Vagina (tissue), 2 donors: ENCODE data around the gene FCN1.

ENCODE experiments used
- POLR2A ChIP-seq, 2 donors: fragments of 450-650 bp; IDR thresholded peaks; one replicate each; pipeline ENCODE4 v1.6.1; 2017; ENCODE audit warnings: antibody characterized with exemption in 2 of 2, mild to moderate bottlenecking in 2 of 2, moderate library complexity in 2 of 2
- POLR2AphosphoS5 ChIP-seq, 2 donors: sonication (generic); formaldehyde crosslinking; IDR thresholded peaks; one replicate each; pipeline ENCODE4 v1.9.0; 2017; ENCODE audit warnings: antibody characterized with exemption in 2 of 2, mild to moderate bottlenecking in 2 of 2, low read depth in 1 of 2; ENCODE audit not compliant: insufficient read depth in 1 of 2

GRCh38 chr9:134902936-134903335, 14.8 kb downstream of the FCN1 start:
- TF ChIP-seq POLR2AphosphoS5 (IDR thresholded peaks at IDR 0.05; ENCODE audit: insufficient read depth in 1 of 2, low read depth in 1 of 2) = no peak
- no peak for TF ChIP-seq POLR2A (IDR thresholded peaks at IDR 0.05)
